Astrocyte (in vitro differentiated cells and primary cell): Measurements from ENCODE around the gene C1orf226. TPM values are rescaled to one million over a fixed set of nuclear protein-coding genes. Genes with fewer than 3 reads are reported as not detected.

ENCODE experiments used
- DNase-seq: peaks from one replicate; pipeline ENCODE4 v3.0.0-alpha.2; 2010; ENCODE audit warnings: low read depth
- FAIRE-seq: peaks from 2 replicates; lab custom pipeline; 2011; peaks lifted over from hg19 to GRCh38; lab: Jason Lieb, UNC
- H2AFZ ChIP-seq: 2 replicates; pipeline ENCODE4 v1.6.0; 2012; ENCODE audit warnings: low read depth, low read length, inconsistent platforms
- H3K27ac ChIP-seq: 2 replicates; pipeline ENCODE4 v1.5.1; 2011; ENCODE audit warnings: low read depth, low read length, inconsistent platforms
- H3K27me3 ChIP-seq: 2 replicates; pipeline ENCODE4 v1.6.0; 2011; ENCODE audit warnings: low read length, inconsistent platforms; ENCODE audit not compliant: insufficient read depth
- H3K36me3 ChIP-seq: 2 replicates; pipeline ENCODE4 v1.5.1; 2011; ENCODE audit warnings: low read length, inconsistent platforms; ENCODE audit not compliant: insufficient read depth
- H3K4me1 ChIP-seq: 2 replicates; pipeline ENCODE4 v1.5.1; 2011; ENCODE audit warnings: low read length, inconsistent platforms; ENCODE audit not compliant: insufficient read depth
- H3K4me2 ChIP-seq: 2 replicates; pipeline ENCODE4 v1.6.0; 2012; ENCODE audit warnings: low read length, inconsistent platforms
- H3K4me3 ChIP-seq: 2 replicates; pipeline ENCODE4 v1.5.1; 2011; ENCODE audit warnings: low read depth, mild to moderate bottlenecking, low read length, inconsistent platforms; ENCODE audit not compliant: insufficient read depth
- H3K79me2 ChIP-seq: 2 replicates; pipeline ENCODE4 v1.6.0; 2012; ENCODE audit warnings: mild to moderate bottlenecking, low read length, inconsistent platforms; ENCODE audit not compliant: insufficient read depth
- H3K9ac ChIP-seq: 2 replicates; pipeline ENCODE4 v1.6.0; 2012; ENCODE audit warnings: mild to moderate bottlenecking, low read length, inconsistent platforms
- H3K9me3 ChIP-seq: 2 replicates; pipeline ENCODE4 v1.5.1; 2012; ENCODE audit warnings: low read depth, mild to moderate bottlenecking, low read length, inconsistent platforms; ENCODE audit not compliant: insufficient read depth
- H4K20me1 ChIP-seq: 2 replicates; pipeline ENCODE4 v1.6.0; 2012; ENCODE audit warnings: low read length, inconsistent platforms; ENCODE audit not compliant: insufficient read depth
- H3K27ac Mint-ChIP-seq: one replicate; pipeline ENCODE4 v1.8.0; 2021; ENCODE audit warnings: mild to moderate bottlenecking, mixed read lengths; ENCODE audit not compliant: unreplicated experiment
- H3K27me3 Mint-ChIP-seq: one replicate; pipeline ENCODE4 v1.8.0; 2021; ENCODE audit warnings: low read depth, mixed read lengths; ENCODE audit not compliant: unreplicated experiment
- H3K36me3 Mint-ChIP-seq: one replicate; pipeline ENCODE4 v1.8.0; 2021; ENCODE audit warnings: low read depth, mixed read lengths; ENCODE audit not compliant: unreplicated experiment
- H3K4me1 Mint-ChIP-seq: one replicate; pipeline ENCODE4 v1.8.0; 2021; ENCODE audit warnings: low read depth, mixed read lengths; ENCODE audit not compliant: unreplicated experiment
- H3K4me3 Mint-ChIP-seq: one replicate; pipeline ENCODE4 v1.8.0; 2021; ENCODE audit warnings: mild to moderate bottlenecking, moderate library complexity, mixed read lengths; ENCODE audit not compliant: unreplicated experiment
- H3K9me3 Mint-ChIP-seq: one replicate; pipeline ENCODE4 v1.8.0; 2021; ENCODE audit warnings: mild to moderate bottlenecking, mixed read lengths; ENCODE audit not compliant: unreplicated experiment
- EZH2 ChIP-seq: IDR thresholded peaks from 2 replicates; pipeline ENCODE4 v1.6.1; 2012; ENCODE audit warnings: mild to moderate bottlenecking, low read length, inconsistent platforms; ENCODE audit not compliant: insufficient read depth
- total RNA-seq: library from RNA; stranded (reverse); gene quantifications from 2 replicates; pipeline ENCODE4 v1.2.1, GENCODE V29; 2021
- TF ChIP-seq, protein P1 (sequence below): IDR thresholded peaks from 2 replicates; pipeline ENCODE4 v1.5.1; 2011; ENCODE audit warnings: low read depth, mild to moderate bottlenecking, inconsistent platforms, low read length, moderate library complexity; ENCODE audit not compliant: insufficient read depth

C1orf226 gene
- total RNA-seq, 1 donor from 2014 or later: 0.73 TPM

DNA sequence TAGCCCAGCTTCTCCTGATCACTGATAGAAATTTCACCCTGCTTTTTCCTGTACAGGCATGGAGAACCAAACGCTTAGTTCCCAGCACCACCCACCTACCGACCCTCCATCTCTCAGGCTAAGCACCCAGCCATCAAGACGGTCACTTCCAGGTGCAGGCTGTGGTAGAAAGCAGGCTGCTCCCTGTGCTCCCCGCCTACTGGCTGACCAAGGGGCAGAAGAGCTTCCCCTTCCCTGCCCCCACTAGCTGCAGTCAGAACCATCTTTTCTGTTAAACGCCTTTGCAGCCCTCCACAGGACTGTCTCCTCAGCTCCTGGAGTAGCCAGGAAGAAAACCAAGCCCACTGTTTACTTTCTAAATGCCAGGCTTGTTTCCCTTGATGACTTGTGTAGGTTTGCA lies 27.8 kb upstream of the C1orf226 start:
- Histone ChIP-seq H4K20me1 (no peaks in the 10 kb centered on the region), H3K9ac (no peak overlapping the region), H3K27ac (no peak overlapping the region), H3K79me2 (no peaks in the 10 kb centered on the region), H3K36me3 (no peaks in the 10 kb centered on the region), H3K9me3 (no peaks in the 10 kb centered on the region), H3K4me1 (peaks cover 14% of the 10 kb centered on the region), H3K27me3 (no peaks in the 10 kb centered on the region), H2AFZ (no peak overlapping the region), H3K4me3 (no peak overlapping the region), H3K4me2 (no peak overlapping the region)
- H3K27ac Mint-ChIP-seq: no peak overlapping the region
- no peak overlapping the region for H3K4me3 Mint-ChIP-seq
- DNase-seq: no peak
- peaks cover 32% of the 10 kb centered on the region for H3K4me1 Mint-ChIP-seq
- no peaks in the 10 kb centered on the region for H3K9me3 Mint-ChIP-seq
- peaks cover 1% of the 10 kb centered on the region for H3K27me3 Mint-ChIP-seq
- TF ChIP-seq, protein P1, sequence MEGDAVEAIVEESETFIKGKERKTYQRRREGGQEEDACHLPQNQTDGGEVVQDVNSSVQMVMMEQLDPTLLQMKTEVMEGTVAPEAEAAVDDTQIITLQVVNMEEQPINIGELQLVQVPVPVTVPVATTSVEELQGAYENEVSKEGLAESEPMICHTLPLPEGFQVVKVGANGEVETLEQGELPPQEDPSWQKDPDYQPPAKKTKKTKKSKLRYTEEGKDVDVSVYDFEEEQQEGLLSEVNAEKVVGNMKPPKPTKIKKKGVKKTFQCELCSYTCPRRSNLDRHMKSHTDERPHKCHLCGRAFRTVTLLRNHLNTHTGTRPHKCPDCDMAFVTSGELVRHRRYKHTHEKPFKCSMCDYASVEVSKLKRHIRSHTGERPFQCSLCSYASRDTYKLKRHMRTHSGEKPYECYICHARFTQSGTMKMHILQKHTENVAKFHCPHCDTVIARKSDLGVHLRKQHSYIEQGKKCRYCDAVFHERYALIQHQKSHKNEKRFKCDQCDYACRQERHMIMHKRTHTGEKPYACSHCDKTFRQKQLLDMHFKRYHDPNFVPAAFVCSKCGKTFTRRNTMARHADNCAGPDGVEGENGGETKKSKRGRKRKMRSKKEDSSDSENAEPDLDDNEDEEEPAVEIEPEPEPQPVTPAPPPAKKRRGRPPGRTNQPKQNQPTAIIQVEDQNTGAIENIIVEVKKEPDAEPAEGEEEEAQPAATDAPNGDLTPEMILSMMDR: no peak
- TF ChIP-seq EZH2: no peak
- H3K36me3 Mint-ChIP-seq: peaks cover 1% of the 10 kb centered on the region
- no peak for FAIRE-seq

DNA sequence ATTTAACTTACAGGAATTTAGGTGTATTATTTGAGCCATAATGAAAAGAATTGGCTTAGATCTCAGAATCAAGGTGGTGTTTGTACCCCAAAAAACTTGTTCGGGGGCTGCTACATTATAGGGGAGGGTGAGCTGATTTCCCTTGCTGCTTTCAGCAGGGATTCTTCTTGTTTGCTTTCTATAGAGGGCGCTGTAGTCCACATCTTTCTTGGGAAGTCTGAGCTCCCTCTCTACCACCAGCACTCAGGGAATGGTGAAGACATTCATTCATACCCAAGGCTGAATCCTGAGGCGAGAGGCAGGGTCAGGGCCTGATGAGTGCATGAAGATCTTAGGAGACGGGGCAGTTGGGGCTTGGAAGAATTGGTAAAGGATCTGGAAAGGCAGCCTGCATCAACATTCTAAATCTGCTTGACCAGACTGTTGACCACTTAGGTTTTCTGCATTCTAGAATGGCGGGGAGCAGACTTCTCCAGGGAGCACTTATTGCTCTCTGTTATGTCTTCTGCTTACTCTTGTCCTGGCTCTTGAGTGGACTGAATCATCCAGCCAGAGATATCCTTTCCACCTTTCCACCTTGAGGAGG lies 23.8 kb upstream of the C1orf226 start:
- Histone ChIP-seq H3K27ac (no peak overlapping the region), H3K4me1 (no peaks in the 10 kb centered on the region), H3K4me2 (no peak overlapping the region), H3K36me3 (no peaks in the 10 kb centered on the region), H2AFZ (no peak overlapping the region), H3K79me2 (no peaks in the 10 kb centered on the region), H3K4me3 (no peak overlapping the region), H3K27me3 (no peaks in the 10 kb centered on the region), H3K9me3 (no peaks in the 10 kb centered on the region), H3K9ac (no peak overlapping the region), H4K20me1 (no peaks in the 10 kb centered on the region)
- TF ChIP-seq EZH2: no peak
- TF ChIP-seq, protein P1: peak; percentile 49
- peaks cover 4% of the 10 kb centered on the region for H3K27me3 Mint-ChIP-seq
- no peak overlapping the region for H3K27ac Mint-ChIP-seq
- H3K36me3 Mint-ChIP-seq: peaks cover 1% of the 10 kb centered on the region
- FAIRE-seq (no peak), DNase-seq (no peak)
- H3K9me3 Mint-ChIP-seq: no peaks in the 10 kb centered on the region
- H3K4me3 Mint-ChIP-seq: no peak overlapping the region
- peaks cover 8% of the 10 kb centered on the region for H3K4me1 Mint-ChIP-seq

DNA sequence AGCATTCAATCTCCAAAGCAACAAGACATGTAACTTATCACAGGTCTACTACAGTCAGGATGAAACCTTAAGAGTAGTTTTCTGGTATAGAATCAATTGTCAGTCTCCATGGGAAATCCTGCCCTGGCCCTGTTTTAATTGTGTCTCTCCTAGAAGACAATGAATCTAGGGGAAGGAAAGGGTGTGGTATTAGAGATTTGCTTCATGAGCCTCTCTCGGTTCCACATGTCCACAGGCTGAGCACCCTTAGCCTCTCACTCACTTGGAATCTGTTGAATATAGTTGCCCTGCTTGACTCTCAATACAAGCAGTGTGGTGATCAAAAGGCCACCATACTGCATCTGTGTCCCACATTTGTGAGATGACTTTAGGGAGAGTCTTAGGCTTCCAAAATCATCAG lies 22.6 kb upstream of the C1orf226 start:
- Mint-ChIP-seq H3K36me3 (no peaks in the 10 kb centered on the region), H3K27me3 (peaks cover 4% of the 10 kb centered on the region), H3K4me3 (no peak overlapping the region), H3K9me3 (no peaks in the 10 kb centered on the region), H3K4me1 (no peaks in the 10 kb centered on the region), H3K27ac (no peak overlapping the region)
- Histone ChIP-seq H3K79me2 (no peaks in the 10 kb centered on the region), H3K9ac (no peak overlapping the region), H3K27me3 (no peaks in the 10 kb centered on the region), H2AFZ (no peak overlapping the region), H3K9me3 (no peaks in the 10 kb centered on the region), H3K27ac (no peak overlapping the region), H4K20me1 (no peaks in the 10 kb centered on the region), H3K4me1 (no peaks in the 10 kb centered on the region), H3K36me3 (no peaks in the 10 kb centered on the region), H3K4me3 (no peak overlapping the region), H3K4me2 (no peak overlapping the region)
- FAIRE-seq (no peak), DNase-seq (no peak)
- TF ChIP-seq EZH2: no peak
- TF ChIP-seq, protein P1: no peak
